Measurements from ENCODE around the gene ANKRD34A.

Gene ANKRD34A

DNA sequence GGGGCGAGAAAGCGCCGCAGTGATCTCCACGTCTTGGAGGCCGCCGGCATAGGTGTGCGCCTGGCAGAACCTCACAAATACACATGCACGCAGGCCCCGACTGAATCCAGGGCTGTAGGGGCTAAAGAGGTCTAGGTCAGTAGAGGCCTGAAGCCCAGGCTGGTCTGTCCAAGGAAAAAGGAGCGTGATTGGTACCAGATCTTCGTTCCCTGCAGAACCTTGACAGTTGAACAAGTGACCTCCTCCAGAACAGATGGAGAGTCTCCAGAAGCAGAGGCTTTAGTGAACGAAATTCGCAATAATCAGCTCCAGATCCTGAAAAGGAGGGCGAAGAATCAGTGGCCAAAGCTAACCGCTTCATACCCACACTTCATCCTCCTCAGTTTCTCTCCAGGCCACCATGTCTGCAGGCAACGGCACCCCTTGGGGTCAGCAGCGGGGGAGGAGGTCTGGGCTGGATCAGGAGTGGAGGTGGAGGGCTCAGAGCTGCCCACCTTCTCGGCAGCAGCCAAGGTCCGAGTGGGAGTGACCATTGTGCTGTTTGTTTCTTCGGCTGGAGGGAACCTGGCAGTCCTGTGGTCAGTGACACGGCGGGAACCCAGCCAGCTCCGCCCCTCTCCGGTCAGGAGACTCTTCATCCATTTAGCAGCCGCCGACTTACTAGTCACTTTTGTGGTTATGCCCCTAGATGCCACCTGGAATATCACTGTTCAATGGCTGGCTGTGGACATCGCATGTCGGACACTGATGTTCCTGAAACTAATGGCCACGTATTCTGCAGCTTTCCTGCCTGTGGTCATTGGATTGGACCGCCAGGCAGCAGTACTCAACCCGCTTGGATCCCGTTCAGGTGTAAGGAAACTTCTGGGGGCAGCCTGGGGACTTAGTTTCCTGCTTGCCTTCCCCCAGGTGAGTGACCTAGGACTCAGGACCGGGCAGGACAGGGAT lies 45.1 kb downstream of the ANKRD34A start:
- Mint-ChIP-seq H3K9me3 (no peaks in the 10 kb centered on the region), H3K27me3 (ENCODE audit: low read depth) (no peaks in the 10 kb centered on the region), H3K27ac (peak overlapping the region; percentile 97 to 99 (median 99)), H3K36me3 (ENCODE audit: low read depth) (peaks cover 32% of the 10 kb centered on the region), H3K4me1 (peaks cover 21% of the 10 kb centered on the region), H3K4me3 (peak overlapping the region; percentile 92 to 98 (median 97))
- TF ChIP-seq, protein P1, sequence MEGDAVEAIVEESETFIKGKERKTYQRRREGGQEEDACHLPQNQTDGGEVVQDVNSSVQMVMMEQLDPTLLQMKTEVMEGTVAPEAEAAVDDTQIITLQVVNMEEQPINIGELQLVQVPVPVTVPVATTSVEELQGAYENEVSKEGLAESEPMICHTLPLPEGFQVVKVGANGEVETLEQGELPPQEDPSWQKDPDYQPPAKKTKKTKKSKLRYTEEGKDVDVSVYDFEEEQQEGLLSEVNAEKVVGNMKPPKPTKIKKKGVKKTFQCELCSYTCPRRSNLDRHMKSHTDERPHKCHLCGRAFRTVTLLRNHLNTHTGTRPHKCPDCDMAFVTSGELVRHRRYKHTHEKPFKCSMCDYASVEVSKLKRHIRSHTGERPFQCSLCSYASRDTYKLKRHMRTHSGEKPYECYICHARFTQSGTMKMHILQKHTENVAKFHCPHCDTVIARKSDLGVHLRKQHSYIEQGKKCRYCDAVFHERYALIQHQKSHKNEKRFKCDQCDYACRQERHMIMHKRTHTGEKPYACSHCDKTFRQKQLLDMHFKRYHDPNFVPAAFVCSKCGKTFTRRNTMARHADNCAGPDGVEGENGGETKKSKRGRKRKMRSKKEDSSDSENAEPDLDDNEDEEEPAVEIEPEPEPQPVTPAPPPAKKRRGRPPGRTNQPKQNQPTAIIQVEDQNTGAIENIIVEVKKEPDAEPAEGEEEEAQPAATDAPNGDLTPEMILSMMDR (IDR thresholded peaks at IDR 0.05; ENCODE audit: unreplicated experiment in 3 of 3): no peak

DNA sequence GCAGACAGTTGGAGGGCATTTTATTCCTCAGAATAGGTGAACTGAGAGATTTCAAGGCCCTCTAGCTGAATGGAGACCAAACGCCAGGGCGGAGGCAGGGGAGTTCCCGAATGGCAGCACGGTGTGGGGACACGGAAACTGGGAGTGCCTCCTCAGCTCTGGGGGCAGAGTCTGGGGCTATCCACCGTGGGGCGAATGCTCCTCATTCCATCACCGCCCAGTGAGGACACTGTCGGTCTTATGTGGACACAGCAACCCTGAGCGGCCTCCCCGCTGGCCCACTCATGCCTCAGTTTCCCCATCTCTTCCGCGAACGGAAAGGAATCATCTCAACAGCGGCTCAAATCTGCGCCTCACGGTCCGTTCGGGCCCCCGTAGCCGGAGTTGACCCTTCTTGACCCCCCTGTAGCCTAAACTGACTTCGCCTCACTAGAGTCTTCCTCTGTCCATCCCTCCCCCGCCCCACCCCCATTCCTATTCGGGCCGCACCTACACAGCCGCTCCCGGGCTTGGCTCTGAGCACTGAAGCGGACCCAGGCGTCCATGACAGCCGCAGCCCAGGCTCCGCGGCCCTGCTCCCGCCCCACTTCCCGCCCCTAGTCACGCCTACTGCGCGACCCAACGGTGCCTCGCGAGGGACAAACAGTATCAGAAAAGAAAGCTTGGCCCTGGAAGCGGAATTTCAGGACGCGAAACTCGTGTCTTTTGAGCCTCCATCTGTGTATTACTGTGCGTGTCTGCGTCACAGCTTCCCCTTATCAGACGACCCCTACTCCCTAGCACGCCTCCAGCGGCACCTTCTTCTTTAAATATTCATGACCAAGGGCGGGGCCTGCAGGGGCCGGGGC lies 46.0 kb downstream of the ANKRD34A start, which contains the start of gene PEX11B:
Gene PEX11B, minus strand, starts transcription at position 574 of the 848 bp plus-strand sequence. Its CDS starts 29 bp downstream, at position 545.
- H3K36me3 Mint-ChIP-seq (ENCODE audit: low read depth): peaks cover 38% of the 10 kb centered on the region
- H3K27ac Mint-ChIP-seq: peak within 1 kb of the TSS; percentile 97 to 99 (median 99)
- peak within 1 kb of the TSS; percentile 92 to 98 (median 97) for H3K4me3 Mint-ChIP-seq
- H3K4me1 Mint-ChIP-seq: peaks cover 21% of the 10 kb centered on the region
- no peaks in the 10 kb centered on the region for H3K9me3 Mint-ChIP-seq
- H3K27me3 Mint-ChIP-seq (ENCODE audit: low read depth): no peaks in the 10 kb centered on the region
- TF ChIP-seq, protein P1 (IDR thresholded peaks at IDR 0.05; ENCODE audit: unreplicated experiment in 3 of 3): no peak

DNA sequence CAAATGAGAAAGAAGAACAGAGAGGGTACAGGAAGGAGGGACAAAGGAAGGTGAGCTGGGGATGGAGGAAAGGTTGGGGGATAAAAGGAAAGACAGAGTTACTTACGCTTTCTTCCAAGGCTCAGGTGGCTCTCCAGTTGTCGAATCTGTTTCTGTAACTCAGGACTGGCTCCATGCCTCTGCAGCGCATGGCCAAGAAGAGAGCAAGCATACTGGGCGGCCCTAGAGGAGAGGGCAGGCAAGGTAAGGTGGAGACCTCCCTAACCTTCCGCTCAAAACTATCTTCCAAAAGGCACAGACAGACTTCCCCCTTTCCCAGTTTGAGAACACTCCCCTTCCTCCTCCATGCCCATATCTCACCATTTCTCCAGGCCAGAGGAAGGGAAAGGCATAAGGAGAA lies 46.8 kb downstream of the ANKRD34A start:
- Mint-ChIP-seq H3K9me3 (no peaks in the 10 kb centered on the region), H3K27ac (peak overlapping the region; percentile 97 to 99 (median 99)), H3K4me3 (peak overlapping the region; percentile 92 to 98 (median 97)), H3K4me1 (peaks cover 21% of the 10 kb centered on the region), H3K27me3 (ENCODE audit: low read depth) (no peaks in the 10 kb centered on the region), H3K36me3 (ENCODE audit: low read depth) (peaks cover 36% of the 10 kb centered on the region)
- TF ChIP-seq, protein P1 (IDR thresholded peaks at IDR 0.05; ENCODE audit: unreplicated experiment in 3 of 3): no peak

DNA sequence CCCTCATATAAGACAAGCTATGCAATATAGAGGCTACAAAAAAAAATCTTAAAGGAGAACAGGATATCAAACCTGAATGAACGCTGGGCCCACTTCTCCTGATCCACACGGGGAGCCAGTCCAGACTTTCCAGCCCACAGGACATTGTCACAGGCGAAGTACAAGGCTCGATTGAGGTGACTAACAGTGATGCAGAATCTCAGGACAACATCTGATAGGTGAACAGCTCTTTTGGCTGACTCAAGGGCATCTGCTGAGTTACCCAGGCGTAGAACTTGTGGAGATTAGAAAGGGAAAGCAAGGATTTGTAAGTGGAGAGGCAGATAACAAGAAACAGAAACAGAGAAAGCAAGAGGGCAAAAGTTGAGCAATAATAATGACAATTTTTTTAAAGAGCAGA lies 47.6 kb downstream of the ANKRD34A start:
- Mint-ChIP-seq H3K9me3 (no peaks in the 10 kb centered on the region), H3K4me3 (peak overlapping the region; percentile 92 to 98 (median 97)), H3K27ac (peak overlapping the region in 1 of 3 experiments; percentile 56), H3K27me3 (ENCODE audit: low read depth) (no peaks in the 10 kb centered on the region), H3K36me3 (ENCODE audit: low read depth) (peaks cover 44% of the 10 kb centered on the region), H3K4me1 (peaks cover 21% of the 10 kb centered on the region)
- TF ChIP-seq, protein P1 (IDR thresholded peaks at IDR 0.05; ENCODE audit: unreplicated experiment in 3 of 3): no peak

DNA sequence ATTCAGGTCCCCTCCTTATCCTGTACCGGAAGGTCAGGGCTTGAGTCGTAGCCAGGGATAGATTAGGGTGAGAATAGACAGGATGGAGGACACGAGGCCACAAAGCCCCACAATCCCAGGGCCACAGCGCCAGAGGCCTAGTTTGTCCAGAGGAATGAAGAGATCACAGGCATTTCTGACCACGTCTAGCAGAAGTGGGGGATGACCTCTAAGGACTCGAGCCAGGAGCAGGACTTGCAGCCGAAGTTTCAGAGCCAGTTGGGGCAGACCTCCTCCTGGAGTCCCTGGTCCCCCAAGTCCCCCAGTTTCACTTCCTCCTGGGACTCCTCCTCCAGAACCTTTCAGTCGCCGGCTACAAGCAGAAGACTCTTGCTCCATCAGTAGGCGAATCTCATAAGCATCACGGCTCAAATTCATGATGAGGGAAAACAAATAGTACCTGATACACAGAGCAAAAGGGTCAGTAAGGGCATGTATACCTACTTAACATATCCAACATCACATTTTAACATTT lies 52.2 kb downstream of the ANKRD34A start:
- Mint-ChIP-seq H3K27me3 (ENCODE audit: low read depth) (no peaks in the 10 kb centered on the region), H3K36me3 (ENCODE audit: low read depth) (peaks cover 52% of the 10 kb centered on the region), H3K4me3 (no peak overlapping the region), H3K4me1 (peaks cover 11% of the 10 kb centered on the region), H3K27ac (no peak overlapping the region), H3K9me3 (no peaks in the 10 kb centered on the region)
- TF ChIP-seq, protein P1 (IDR thresholded peaks at IDR 0.05; ENCODE audit: unreplicated experiment in 3 of 3): no peak

All from nephron (organoid).